CD4-positive, alpha-beta memory T cell (primary cell): ENCODE results near the gene TACC3. TPM values are rescaled to one million over a fixed set of nuclear protein-coding genes. Genes with fewer than 3 reads are reported as not detected.
A peak's percentile ranks its signal among the peaks of the same experiment; 100 is the strongest.

Experiments used
- CTCF ChIA-PET: fragments of 350-600 bp; sonication (Branson Sonifier 250); formaldehyde crosslinking; loops from one replicate; lab custom pipeline; 2021; ENCODE audit warnings: inconsistent platforms; ENCODE audit not compliant: partially characterized antibody; lab: Charles Lee
- POLR2A ChIA-PET: fragments of 350-600 bp; sonication (Branson Sonifier 250); formaldehyde crosslinking; loops from one replicate; lab custom pipeline; 2021; ENCODE audit not compliant: partially characterized antibody; lab: Charles Lee
- DNase-seq, 5 donors: peaks; one replicate each; pipeline versions ENCODE4 v3.0.0 to v3.0.0-alpha.2; 2020 to 2022; ENCODE audit warnings: mixed read lengths in 1 of 5
- H3K27ac ChIP-seq: one replicate; pipeline ENCODE4 v1.7.0; 2013; ENCODE audit warnings: low read depth, low read length
- H3K27me3 ChIP-seq: 2 replicates; pipeline ENCODE4 v1.7.0; 2013; ENCODE audit warnings: mild to moderate bottlenecking, low read length, moderate library complexity; ENCODE audit not compliant: insufficient read depth
- H3K36me3 ChIP-seq: 2 replicates; pipeline ENCODE4 v1.7.0; 2013; ENCODE audit warnings: mild to moderate bottlenecking, low read length, moderate library complexity; ENCODE audit not compliant: insufficient read depth
- H3K4me1 ChIP-seq: 2 replicates; pipeline ENCODE4 v1.7.0; 2013; ENCODE audit warnings: mild to moderate bottlenecking, low read length, moderate library complexity; ENCODE audit not compliant: insufficient read depth
- H3K4me3 ChIP-seq, 2 donors: one replicate each; pipeline ENCODE4 v1.7.0; 2013; ENCODE audit warnings: low read length in 2 of 2, mild to moderate bottlenecking in 1 of 2
- H3K9me3 ChIP-seq, 2 donors: one replicate each; pipeline ENCODE4 v1.7.0; 2013; ENCODE audit warnings: low read length in 2 of 2, control low read depth in 1 of 2; ENCODE audit not compliant: control insufficient read depth in 1 of 2
- H3K27ac Mint-ChIP-seq, 7 donors: one replicate each; pipeline ENCODE4 v1.8.0; 2020 to 2021; ENCODE audit warnings: mixed read lengths in 7 of 7, mild to moderate bottlenecking in 6 of 7, inconsistent platforms in 3 of 7, moderate library complexity in 3 of 7
- H3K27me3 Mint-ChIP-seq, 2 donors: one replicate each; pipeline ENCODE4 v1.8.0; 2020 to 2021; ENCODE audit warnings: mixed read lengths in 2 of 2
- H3K36me3 Mint-ChIP-seq, 2 donors: one replicate each; pipeline ENCODE4 v1.8.0; 2020 to 2021; ENCODE audit warnings: mixed read lengths in 2 of 2, inconsistent platforms in 1 of 2, mild to moderate bottlenecking in 1 of 2
- H3K4me1 Mint-ChIP-seq, 4 donors: one replicate each; pipeline ENCODE4 v1.8.0; 2020 to 2021; ENCODE audit warnings: mixed read lengths in 4 of 4, mild to moderate bottlenecking in 1 of 4
- H3K4me3 Mint-ChIP-seq, 8 donors: one replicate each; pipeline ENCODE4 v1.8.0; 2020 to 2021; ENCODE audit warnings: mixed read lengths in 8 of 8, mild to moderate bottlenecking in 7 of 8, moderate library complexity in 6 of 8, inconsistent platforms in 3 of 8
- H3K9me3 Mint-ChIP-seq, 8 donors: one replicate each; pipeline ENCODE4 v1.8.0; 2020 to 2021; ENCODE audit warnings: mixed read lengths in 8 of 8, mild to moderate bottlenecking in 5 of 8, inconsistent platforms in 3 of 8, moderate library complexity in 1 of 8
- intact Hi-C: fragments of 100-400 bp; cut with micrococcal nuclease; formaldehyde crosslinking; loops from one replicate; pipeline ENCODE4 v1.15.1; 2023
- polyA plus RNA-seq, 2 donors: library from polyadenylated mRNA; unstranded; fragments of 300-500 nt; fragmentation: Illumina TruSeq; gene quantifications; one replicate each; pipeline ENCODE4 v1.2.3, GENCODE V29; 2021
- total RNA-seq, 2 experiments: library from RNA; stranded (reverse); gene quantifications; one replicate each; pipeline ENCODE4 v1.2.3, GENCODE V29; 2021

The TACC3 gene
- total and polyA plus RNA-seq, 4 experiments from 2014 or later = 37.3 to 136 (median 97.7) TPM

- no peak overlapping the region for H3K27ac Mint-ChIP-seq
- no peaks in the 10 kb centered on the region for H3K9me3 Mint-ChIP-seq
- DNase-seq = no peak
- Histone ChIP-seq H3K27ac (no peak overlapping the region), H3K27me3 (peaks cover 4% of the 10 kb centered on the region), H3K4me1 (no peaks in the 10 kb centered on the region), H3K4me3 (no peak overlapping the region), H3K9me3 (no peaks in the 10 kb centered on the region), H3K36me3 (no peaks in the 10 kb centered on the region)
- ChIA-PET POLR2A (no interaction called here), CTCF (no interaction called here)
- peaks cover 0 to 4% (median under 1%) of the 10 kb centered on the region in 4 donors for H3K4me1 Mint-ChIP-seq
- H3K4me3 Mint-ChIP-seq = no peak overlapping the region
- H3K27me3 Mint-ChIP-seq = peaks cover 6 to 10% of the 10 kb centered on the region in 2 donors
- intact Hi-C loops = no loop called here
- H3K36me3 Mint-ChIP-seq = no peaks in the 10 kb centered on the region
Observed at GRCh38 chr4:1767061-1767769, 45.9 kb downstream of the TACC3 start.

GRCh38 chr4:1767770-1768366 is 46.5 kb downstream of the TACC3 start:
- DNase-seq = no peak
- H3K27ac Mint-ChIP-seq = no peak overlapping the region
- ChIA-PET CTCF (no interaction called here), POLR2A (no interaction called here)
- no peaks in the 10 kb centered on the region for H3K36me3 ChIP-seq
- H3K27ac ChIP-seq = no peak overlapping the region
- no peaks in the 10 kb centered on the region for H3K4me1 ChIP-seq
- intact Hi-C loops = no loop called here
- no peaks in the 10 kb centered on the region for H3K36me3 Mint-ChIP-seq
- peaks cover 4% of the 10 kb centered on the region for H3K27me3 ChIP-seq
- H3K9me3 Mint-ChIP-seq = no peaks in the 10 kb centered on the region
- peaks cover 0 to 4% (median under 1%) of the 10 kb centered on the region in 4 donors for H3K4me1 Mint-ChIP-seq
- H3K4me3 ChIP-seq = no peak overlapping the region
- H3K4me3 Mint-ChIP-seq = peak overlapping the region in 6 of 8 donors; percentile 40 to 81 (median 66)
- H3K9me3 ChIP-seq = no peaks in the 10 kb centered on the region
- H3K27me3 Mint-ChIP-seq = peaks cover 6 to 8% of the 10 kb centered on the region in 2 donors

GRCh38 chr4:1768367-1769034 is 47.2 kb downstream of the TACC3 start:
- H3K4me3 ChIP-seq = no peak overlapping the region
- H3K9me3 ChIP-seq = no peaks in the 10 kb centered on the region
- peak overlapping the region; percentile 40 to 87 (median 66) for H3K4me3 Mint-ChIP-seq
- H3K27ac Mint-ChIP-seq = peak overlapping the region in 1 of 7 donors; percentile 73
- no peaks in the 10 kb centered on the region for H3K9me3 Mint-ChIP-seq
- H3K27ac ChIP-seq = no peak overlapping the region
- ChIA-PET CTCF (no interaction called here), POLR2A (no interaction called here)
- peaks cover 0 to 4% (median under 1%) of the 10 kb centered on the region in 4 donors for H3K4me1 Mint-ChIP-seq
- H3K36me3 ChIP-seq = no peaks in the 10 kb centered on the region
- H3K4me1 ChIP-seq = no peaks in the 10 kb centered on the region
- H3K36me3 Mint-ChIP-seq = no peaks in the 10 kb centered on the region
- peaks cover 4% of the 10 kb centered on the region for H3K27me3 ChIP-seq
- no peak for DNase-seq
- peaks cover 6 to 8% of the 10 kb centered on the region in 2 donors for H3K27me3 Mint-ChIP-seq
- intact Hi-C loops = no loop called here

- no peak for DNase-seq
- no peaks in the 10 kb centered on the region for H3K9me3 Mint-ChIP-seq
- peaks cover 4% of the 10 kb centered on the region for H3K27me3 ChIP-seq
- ChIA-PET CTCF (no interaction called here), POLR2A (no interaction called here)
- intact Hi-C loops = no loop called here
- H3K27me3 Mint-ChIP-seq = peaks cover 2 to 11% of the 10 kb centered on the region in 2 donors
- H3K36me3 ChIP-seq = no peaks in the 10 kb centered on the region
- peaks cover 0 to 4% (median under 1%) of the 10 kb centered on the region in 4 donors for H3K4me1 Mint-ChIP-seq
- H3K9me3 ChIP-seq = no peaks in the 10 kb centered on the region
- H3K27ac ChIP-seq = no peak overlapping the region
- H3K4me3 ChIP-seq = no peak overlapping the region
- no peaks in the 10 kb centered on the region for H3K36me3 Mint-ChIP-seq
- no peak overlapping the region for H3K4me3 Mint-ChIP-seq
- no peak overlapping the region for H3K27ac Mint-ChIP-seq
- no peaks in the 10 kb centered on the region for H3K4me1 ChIP-seq
Observed at GRCh38 chr4:1769692-1770091, 48.4 kb downstream of the TACC3 start.

GRCh38 chr4:1770245-1770644 is 48.9 kb downstream of the TACC3 start:
- peaks cover 2 to 11% of the 10 kb centered on the region in 2 donors for H3K27me3 Mint-ChIP-seq
- no peaks in the 10 kb centered on the region for H3K4me1 ChIP-seq
- H3K36me3 Mint-ChIP-seq = no peaks in the 10 kb centered on the region
- no peak overlapping the region for H3K27ac Mint-ChIP-seq
- no peaks in the 10 kb centered on the region for H3K36me3 ChIP-seq
- no peaks in the 10 kb centered on the region for H3K9me3 Mint-ChIP-seq
- no peak for DNase-seq
- H3K9me3 ChIP-seq = no peaks in the 10 kb centered on the region
- CTCF ChIA-PET = no interaction called here
- no peak overlapping the region for H3K4me3 Mint-ChIP-seq
- POLR2A ChIA-PET = no interaction called here
- H3K27me3 ChIP-seq = peaks cover 4% of the 10 kb centered on the region
- intact Hi-C loops = no loop called here
- no peak overlapping the region for H3K27ac ChIP-seq
- H3K4me3 ChIP-seq = no peak overlapping the region
- H3K4me1 Mint-ChIP-seq = peaks cover 0 to 4% (median under 1%) of the 10 kb centered on the region in 4 donors

GRCh38 chr4:1770791-1771231 is 49.5 kb downstream of the TACC3 start:
- H3K27ac ChIP-seq = no peak overlapping the region
- no peak overlapping the region for H3K4me3 Mint-ChIP-seq
- no peaks in the 10 kb centered on the region for H3K4me1 ChIP-seq
- H3K27me3 Mint-ChIP-seq = peaks cover 2 to 7% of the 10 kb centered on the region in 2 donors
- H3K27ac Mint-ChIP-seq = no peak overlapping the region
- intact Hi-C loops = no loop called here
- no peaks in the 10 kb centered on the region for H3K36me3 ChIP-seq
- ChIA-PET CTCF (no interaction called here), POLR2A (no interaction called here)
- H3K36me3 Mint-ChIP-seq = no peaks in the 10 kb centered on the region
- H3K4me3 ChIP-seq = no peak overlapping the region
- H3K27me3 ChIP-seq = peaks cover 4% of the 10 kb centered on the region
- peaks cover 0 to 4% (median under 1%) of the 10 kb centered on the region in 4 donors for H3K4me1 Mint-ChIP-seq
- DNase-seq = no peak
- H3K9me3 Mint-ChIP-seq = no peaks in the 10 kb centered on the region
- no peaks in the 10 kb centered on the region for H3K9me3 ChIP-seq

- ChIA-PET POLR2A (no interaction called here), CTCF (no interaction called here)
- no peak overlapping the region for H3K4me3 Mint-ChIP-seq
- H3K27me3 Mint-ChIP-seq = peaks cover 2 to 7% of the 10 kb centered on the region in 2 donors
- no peak overlapping the region for H3K27ac Mint-ChIP-seq
- DNase-seq = no peak
- no peak overlapping the region for H3K27ac ChIP-seq
- no peaks in the 10 kb centered on the region for H3K9me3 ChIP-seq
- intact Hi-C loops = no loop called here
- peaks cover 0 to 4% (median under 1%) of the 10 kb centered on the region in 4 donors for H3K4me1 Mint-ChIP-seq
- no peak overlapping the region for H3K4me3 ChIP-seq
- H3K9me3 Mint-ChIP-seq = no peaks in the 10 kb centered on the region
- H3K36me3 ChIP-seq = no peaks in the 10 kb centered on the region
- no peaks in the 10 kb centered on the region for H3K4me1 ChIP-seq
- H3K36me3 Mint-ChIP-seq = no peaks in the 10 kb centered on the region
- H3K27me3 ChIP-seq = peaks cover 4% of the 10 kb centered on the region
Observed at GRCh38 chr4:1771555-1772305, 50.4 kb downstream of the TACC3 start.
